Keratinocyte (primary cell): Measurements from ENCODE around the gene MYO10. TPM values are rescaled to one million over a fixed set of nuclear protein-coding genes. Genes with fewer than 3 reads are reported as not detected.

Source experiments
- DNase-seq: peaks from one replicate; pipeline ENCODE4 v3.0.0-alpha.2; 2011; ENCODE audit warnings: low read depth, missing footprints, low spot score
- FAIRE-seq: peaks from 2 replicates; lab custom pipeline; 2011; peaks lifted over from hg19 to GRCh38; lab: Jason Lieb, UNC
- H2AFZ ChIP-seq: 2 replicates; pipeline ENCODE4 v1.6.0; 2012; ENCODE audit warnings: low read length, control low read depth, inconsistent platforms; ENCODE audit not compliant: control insufficient read depth
- H3K27ac ChIP-seq: 2 replicates; pipeline ENCODE4 v1.5.1; 2011; ENCODE audit warnings: low read length; ENCODE audit not compliant: control insufficient read depth, insufficient read depth
- H3K27me3 ChIP-seq: 3 replicates; pipeline ENCODE4 v1.6.0; 2011; ENCODE audit warnings: low read length; ENCODE audit not compliant: control insufficient read depth, insufficient read depth; ENCODE audit errors: extremely low read depth
- H3K36me3 ChIP-seq, 2 experiments: 2 replicates in 1 of 2; 3 replicates in 1 of 2; pipeline ENCODE4 v1.5.1; 2011; ENCODE audit warnings: low read length in 2 of 2, mild to moderate bottlenecking in 1 of 2; ENCODE audit not compliant: control insufficient read depth in 2 of 2, insufficient read depth in 2 of 2; ENCODE audit errors: extremely low read depth in 1 of 2
- H3K4me1 ChIP-seq: 3 replicates; pipeline ENCODE4 v1.5.1; 2011; ENCODE audit warnings: low read length; ENCODE audit not compliant: control insufficient read depth, insufficient read depth; ENCODE audit errors: extremely low read depth
- H3K4me2 ChIP-seq: 3 replicates; pipeline ENCODE4 v1.6.0; 2011; ENCODE audit warnings: low read depth, low read length; ENCODE audit not compliant: control insufficient read depth, insufficient read depth; ENCODE audit errors: extremely low read depth
- H3K4me3 ChIP-seq, 3 experiments: fragments of 200-600 bp in 1 of 3; sonication (generic) in 1 of 3; 2 replicates in 2 of 3; 3 replicates in 1 of 3; pipeline ENCODE4 v1.5.1; 2011 to 2016; ENCODE audit warnings: low read length in 3 of 3, mild to moderate bottlenecking in 3 of 3, control low read depth in 2 of 3, inconsistent platforms in 1 of 3, low read depth in 1 of 3, mixed read lengths in 1 of 3, mixed run types in 1 of 3, moderate library complexity in 1 of 3; ENCODE audit not compliant: control insufficient read depth in 2 of 3, insufficient read depth in 2 of 3; ENCODE audit errors: extremely low read depth in 1 of 3
- H3K79me2 ChIP-seq: 2 replicates; pipeline ENCODE4 v1.6.0; 2012; ENCODE audit warnings: low read length; ENCODE audit not compliant: control insufficient read depth, insufficient read depth
- H3K9ac ChIP-seq: 3 replicates; pipeline ENCODE4 v1.6.0; 2011; ENCODE audit warnings: low read length; ENCODE audit not compliant: control insufficient read depth, insufficient read depth; ENCODE audit errors: extremely low read depth
- H3K9me1 ChIP-seq: 3 replicates; pipeline ENCODE4 v1.6.0; 2011; ENCODE audit warnings: low read length; ENCODE audit not compliant: control insufficient read depth, insufficient read depth; ENCODE audit errors: extremely low read depth
- H3K9me3 ChIP-seq: 2 replicates; pipeline ENCODE4 v1.5.1; 2012; ENCODE audit warnings: low read depth, low read length; ENCODE audit not compliant: control insufficient read depth
- H4K20me1 ChIP-seq: 3 replicates; pipeline ENCODE4 v1.6.0; 2011; ENCODE audit warnings: low read length; ENCODE audit not compliant: control insufficient read depth, insufficient read depth; ENCODE audit errors: extremely low read depth
- CTCF ChIP-seq, 3 experiments: IDR thresholded peaks in 1 of 3; conservative IDR thresholded peaks in 1 of 3; optimal IDR thresholded peaks in 1 of 3; 2 replicates in 2 of 3; 3 replicates in 1 of 3; pipeline versions ENCODE3 to v1.5.1; 2011; ENCODE audit warnings: low read length in 3 of 3, mild to moderate bottlenecking in 3 of 3, moderate library complexity in 2 of 3, control low read depth in 1 of 3, inconsistent platforms in 1 of 3; ENCODE audit not compliant: insufficient read depth in 2 of 3; ENCODE audit errors: extremely low read depth in 1 of 3
- EZH2 ChIP-seq: IDR thresholded peaks from one replicate; pipeline ENCODE4 v1.6.1; 2012; ENCODE audit warnings: inconsistent platforms, mild to moderate bottlenecking, low read length, moderate library complexity
- dilution Hi-C: fragments of 300-500 bp; cut with MboI; formaldehyde crosslinking; loops from one replicate; pipeline ENCODE4 v1.7.0; 2020; ENCODE audit warnings: low sequenced_read_pairs; ENCODE audit not compliant: extremely low pct_ligation_motif_present
- polyA plus RNA-seq, 5 experiments: library from polyadenylated mRNA; depleted of rRNA in 3 of 5; stranded (reverse) in 3 of 5; stranded (forward) in 1 of 5; unstranded in 1 of 5; fragments of >200 nt; gene quantifications; 1 replicate in 1 of 5; 2 replicates in 3 of 5; 3 replicates in 1 of 5; pipeline versions ENCODE4 v1.2.1 to v1.2.3, GENCODE V29; 2011 to 2012; ENCODE audit warnings: missing spikeins in 2 of 5, low read depth in 1 of 5, low replicate concordance in 1 of 5

Gene MYO10
- polyA plus RNA-seq, 1 donor (not counting 4 experiments of a cell fraction or from before 2014, with no cell fraction given) = 22.0 TPM

GRCh38 chr5:16774806-16775205 lies 161.3 kb downstream of the MYO10 start:
- H3K4me1 ChIP-seq = peaks cover 4% of the 10 kb centered on the region
- H3K4me3 ChIP-seq = no peak overlapping the region
- H3K4me2 ChIP-seq = no peak overlapping the region
- no peak for FAIRE-seq
- DNase-seq = no peak
- TF ChIP-seq CTCF (optimal IDR thresholded peaks at IDR 0.05 in 1 of 3, IDR thresholded peaks at IDR 0.05 in 1 of 3, conservative IDR thresholded peaks at IDR 0.05 in 1 of 3; ENCODE audit: extremely low read depth in 1 of 3, insufficient read depth in 2 of 3, low read length in 3 of 3) = no peak
- no peak for TF ChIP-seq EZH2
- no peaks in the 10 kb centered on the region for H4K20me1 ChIP-seq
- H3K36me3 ChIP-seq = peaks cover 12 to 15% of the 10 kb centered on the region in 2 experiments
- H3K9me1 ChIP-seq = no peaks in the 10 kb centered on the region
- no peak overlapping the region for H3K27ac ChIP-seq
- H3K9me3 ChIP-seq = no peaks in the 10 kb centered on the region
- H2AFZ ChIP-seq = no peak overlapping the region
- peaks cover 8% of the 10 kb centered on the region for H3K79me2 ChIP-seq
- dilution Hi-C loops = no loop called here
- no peaks in the 10 kb centered on the region for H3K27me3 ChIP-seq
- no peak overlapping the region for H3K9ac ChIP-seq

DNA sequence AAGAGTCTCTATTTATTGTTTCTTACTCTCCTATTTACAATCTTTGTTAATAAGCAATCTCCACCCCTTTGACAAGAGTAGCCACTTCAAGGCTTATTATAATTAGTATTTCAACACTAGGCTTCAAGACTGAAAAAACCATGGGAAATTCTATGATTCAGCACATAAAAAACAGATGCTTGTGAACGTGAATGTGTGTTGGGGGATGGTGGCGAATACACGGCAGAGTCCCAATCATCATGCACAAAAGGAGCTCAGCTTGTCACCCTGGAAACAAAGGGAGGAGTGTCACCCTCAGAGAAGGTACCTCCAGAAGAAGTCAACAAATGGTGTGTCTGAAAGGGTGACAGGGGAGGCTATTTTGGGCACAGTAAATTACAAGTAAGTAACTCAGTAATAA lies 162.1 kb downstream of the MYO10 start:
- H3K4me1 ChIP-seq = peaks cover 4% of the 10 kb centered on the region
- no peak overlapping the region for H3K9ac ChIP-seq
- H3K36me3 ChIP-seq = peaks cover 12 to 15% of the 10 kb centered on the region in 2 experiments
- H3K4me3 ChIP-seq = no peak overlapping the region
- H3K27ac ChIP-seq = no peak overlapping the region
- no peaks in the 10 kb centered on the region for H3K9me1 ChIP-seq
- H3K27me3 ChIP-seq = no peaks in the 10 kb centered on the region
- TF ChIP-seq CTCF (optimal IDR thresholded peaks at IDR 0.05 in 1 of 3, IDR thresholded peaks at IDR 0.05 in 1 of 3, conservative IDR thresholded peaks at IDR 0.05 in 1 of 3; ENCODE audit: extremely low read depth in 1 of 3, insufficient read depth in 2 of 3, low read length in 3 of 3) (no peak), EZH2 (no peak)
- H4K20me1 ChIP-seq = no peaks in the 10 kb centered on the region
- no peak overlapping the region for H2AFZ ChIP-seq
- peaks cover 8% of the 10 kb centered on the region for H3K79me2 ChIP-seq
- DNase-seq (no peak), FAIRE-seq (no peak)
- H3K9me3 ChIP-seq = no peaks in the 10 kb centered on the region
- H3K4me2 ChIP-seq = no peak overlapping the region
- dilution Hi-C loops = no loop called here
